A673 (cell line): ENCODE data around the gene PCTP. TPM values are rescaled to one million over a fixed set of nuclear protein-coding genes. Genes with fewer than 3 reads are reported as not detected.

Experiments
- BruUV-seq: library from RNA; stranded (reverse); fragments of 400-500 nt; replicated peaks from 2 replicates; lab custom pipeline; 2021; lab: Mats Ljungman, UMichigan
- CTCF ChIA-PET: fragments of 300-600 bp; sonication (Branson Sonifier 250); formaldehyde crosslinking; loops from one replicate; lab custom pipeline; 2022; ENCODE audit warnings: antibody characterized with exemption; lab: Charles Lee
- POLR2A ChIA-PET: fragments of 300-600 bp; sonication (Branson Sonifier 250); formaldehyde crosslinking; loops from one replicate; lab custom pipeline; 2022; ENCODE audit warnings: antibody characterized with exemption; ENCODE audit not compliant: low non-redundant PET; lab: Charles Lee
- DNase-seq: peaks from one replicate; pipeline ENCODE4 v3.0.0-alpha.2; 2015; ENCODE audit warnings: low spot score
- H3K27ac ChIP-seq: fragments of 200-600 bp; sonication (generic); 2 replicates; pipeline ENCODE4 v1.5.1; 2016; ENCODE audit warnings: mixed run types, low read depth, mild to moderate bottlenecking, mixed read lengths, antibody characterized with exemption, low read length; ENCODE audit not compliant: poor library complexity, severe bottlenecking
- H3K27me3 ChIP-seq: fragments of 200-600 bp; sonication (generic); replicated peaks from 2 replicates; pipeline ENCODE4 v1.6.1; 2017; ENCODE audit warnings: mixed run types, low read depth, mild to moderate bottlenecking, mixed read lengths, antibody characterized with exemption, low read length; ENCODE audit not compliant: insufficient read depth, poor library complexity
- H3K36me3 ChIP-seq: fragments of 200-600 bp; sonication (generic); 2 replicates; pipeline ENCODE4 v1.6.1; 2016; ENCODE audit warnings: mixed run types, mild to moderate bottlenecking, mixed read lengths, antibody characterized with exemption, low read length; ENCODE audit not compliant: insufficient read depth, poor library complexity, severe bottlenecking
- H3K4me1 ChIP-seq: fragments of 200-600 bp; sonication (generic); 2 replicates; pipeline ENCODE4 v1.6.1; 2017; ENCODE audit warnings: mixed run types, mild to moderate bottlenecking, mixed read lengths, antibody characterized with exemption, low read length; ENCODE audit not compliant: insufficient read depth, poor library complexity, severe bottlenecking
- H3K4me3 ChIP-seq: fragments of 200-600 bp; sonication (generic); 2 replicates; pipeline ENCODE4 v1.5.1; 2016; ENCODE audit warnings: low read depth, mixed run types, mild to moderate bottlenecking, mixed read lengths, low read length; ENCODE audit not compliant: poor library complexity, severe bottlenecking
- H3K9me3 ChIP-seq: fragments of 200-600 bp; sonication (generic); 2 replicates; pipeline ENCODE4 v1.6.1; 2016; ENCODE audit warnings: mixed run types, low read depth, mild to moderate bottlenecking, mixed read lengths, antibody characterized with exemption, low read length; ENCODE audit not compliant: poor library complexity, severe bottlenecking
- CTCF ChIP-seq: fragments of 300-800, 200-600 bp; sonication (generic); conservative IDR thresholded peaks from 2 replicates; pipeline ENCODE4 v1.5.1; 2017; ENCODE audit warnings: low read depth, mild to moderate bottlenecking, antibody characterized with exemption, low read length, moderate library complexity, mixed read lengths
- EZH2 ChIP-seq: fragments of 200-600 bp; sonication (generic); IDR thresholded peaks from 2 replicates; pipeline ENCODE4 v1.6.1; 2017; ENCODE audit warnings: borderline replicate concordance, low read depth, mild to moderate bottlenecking, mixed read lengths, antibody characterized with exemption, low read length; ENCODE audit not compliant: poor library complexity, severe bottlenecking
- intact Hi-C: fragments of 100-400 bp; cut with micrococcal nuclease; formaldehyde crosslinking; loops from one replicate; pipeline ENCODE4 v1.10.0; 2022; ENCODE audit not compliant: unreplicated experiment
- total RNA-seq: library from RNA; stranded (reverse); gene quantifications from 2 replicates; pipeline ENCODE4 v1.2.3, GENCODE V29; 2021

The PCTP gene
- total RNA-seq, 1 experiment from 2014 or later = 6.4 TPM

- POLR2A ChIA-PET = no interaction called here
- TF ChIP-seq CTCF = no peak
- no peaks in the 10 kb centered on the region for H3K9me3 ChIP-seq
- H3K4me1 ChIP-seq = peaks cover 51% of the 10 kb centered on the region
- no TSS peak for BruUV-seq
- intact Hi-C loops = no loop called here
- no peaks in the 10 kb centered on the region for H3K27me3 ChIP-seq
- H3K36me3 ChIP-seq = no peaks in the 10 kb centered on the region
- DNase-seq = no peak
- H3K4me3 ChIP-seq = no peak overlapping the region
- no peak overlapping the region for H3K27ac ChIP-seq
- CTCF ChIA-PET = interaction anchor here (0.7 kb wide), 1 partner anchor 78 kb away, joined by 3 read pairs; no protein-coding TSS in a partner anchor
Measured at GRCh38 chr17:55737976-55738501, 12.8 kb upstream of the PCTP start.

- DNase-seq = no peak
- no peaks in the 10 kb centered on the region for H3K36me3 ChIP-seq
- no TSS peak for BruUV-seq
- intact Hi-C loops = no loop called here
- H3K4me3 ChIP-seq = no peak overlapping the region
- TF ChIP-seq CTCF (no peak), EZH2 (no peak)
- no peaks in the 10 kb centered on the region for H3K27me3 ChIP-seq
- no peaks in the 10 kb centered on the region for H3K9me3 ChIP-seq
- ChIA-PET CTCF (no interaction called here), POLR2A (no interaction called here)
- H3K27ac ChIP-seq = no peak overlapping the region
- peaks cover 24% of the 10 kb centered on the region for H3K4me1 ChIP-seq
Measured at GRCh38 chr17:55740511-55741355, 10.1 kb upstream of the PCTP start.

- intact Hi-C loops = no loop called here
- Histone ChIP-seq H3K4me3 (no peak overlapping the region), H3K36me3 (no peaks in the 10 kb centered on the region), H3K27ac (no peak overlapping the region), H3K4me1 (peaks cover 18% of the 10 kb centered on the region), H3K9me3 (no peaks in the 10 kb centered on the region), H3K27me3 (no peaks in the 10 kb centered on the region)
- BruUV-seq = no TSS peak
- no peak for DNase-seq
- POLR2A ChIA-PET = no interaction called here
- CTCF ChIA-PET = no interaction called here
- TF ChIP-seq EZH2 (no peak), CTCF (no peak)
Measured at GRCh38 chr17:55741356-55741700, 9.5 kb upstream of the PCTP start.
